HepG2 (cell line): ENCODE data around the gene CD248. TPM values are rescaled to one million over a fixed set of nuclear protein-coding genes. Genes with fewer than 3 reads are reported as not detected.

Source experiments
- ATAC-seq: fragments of 200-7000 bp; cut with Tn5 transposase; 3 replicates; pipeline ENCODE4 v1.9.1; 2020; ENCODE audit warnings: mild to moderate bottlenecking, moderate library complexity
- BruUV-seq: library from RNA; stranded (reverse); fragments of 400-500 nt; replicated peaks from 2 replicates; lab custom pipeline; 2021; lab: Mats Ljungman, UMichigan
- CTCF ChIA-PET: fragments of 300-600 bp; formaldehyde crosslinking; extraction: SDS; loops from one replicate; lab custom pipeline; 2021; ENCODE audit warnings: low total read pairs, inconsistent platforms, low intra/inter-chr PET ratio; lab: Yijun Ruan, JAX
- POLR2A ChIA-PET: fragments of 350-600 bp; sonication (Branson Sonifier 250); formaldehyde crosslinking; loops from one replicate; lab custom pipeline; 2020; ENCODE audit warnings: antibody characterized with exemption, inconsistent platforms; lab: Yijun Ruan, JAX
- DNase-seq: peaks from one replicate; pipeline ENCODE4 v3.0.0-alpha.2; 2015; ENCODE audit warnings: low spot score
- FAIRE-seq: peaks from 3 replicates; lab custom pipeline; 2011; peaks lifted over from hg19 to GRCh38; lab: Jason Lieb, UNC
- H2AFZ ChIP-seq: one replicate; pipeline ENCODE4 v1.6.1; 2011; ENCODE audit warnings: low read length, inconsistent platforms
- H3K27ac ChIP-seq: fragments of 300-600 bp; 3 replicates; pipeline ENCODE4 v1.8.0; 2011; ENCODE audit warnings: mixed run types, mild to moderate bottlenecking, mixed read lengths, low read length, inconsistent platforms; ENCODE audit not compliant: insufficient read depth; ENCODE audit errors: extremely low read length
- H3K27me3 ChIP-seq, 2 experiments: fragments of 200-600 bp in 1 of 2; 2 replicates in 1 of 2; 3 replicates in 1 of 2; pipeline versions ENCODE4 v1.6.0 to v1.8.0; 2011; ENCODE audit warnings: low read length in 2 of 2, mild to moderate bottlenecking in 2 of 2, moderate library complexity in 2 of 2, inconsistent platforms in 1 of 2; ENCODE audit not compliant: insufficient read depth in 2 of 2, control insufficient read depth in 1 of 2
- H3K36me3 ChIP-seq, 2 experiments: fragments of 200-600 bp in 1 of 2; replicated peaks in 1 of 2; 2 replicates in 1 of 2; 3 replicates in 1 of 2; pipeline versions ENCODE4 v1.5.1 to v1.8.0; 2011; ENCODE audit warnings: low read length in 2 of 2, inconsistent platforms in 1 of 2; ENCODE audit not compliant: insufficient read depth in 2 of 2, control insufficient read depth in 1 of 2
- H3K4me1 ChIP-seq: 2 replicates; pipeline ENCODE4 v1.5.1; 2012; ENCODE audit warnings: low read length, inconsistent platforms; ENCODE audit not compliant: insufficient read depth
- H3K4me2 ChIP-seq: 2 replicates; pipeline ENCODE4 v1.6.0; 2011; ENCODE audit warnings: low read depth, low read length, inconsistent platforms
- H3K4me3 ChIP-seq, 3 experiments: fragments of 200-600 bp in 1 of 3; sonication (generic), shearing (Covaris generic) in 1 of 3; replicated peaks in 1 of 3; 2 replicates each; pipeline ENCODE4 v1.5.1; 2011 to 2016; ENCODE audit warnings: low read length in 3 of 3, inconsistent platforms in 2 of 3, low read depth in 2 of 3, mild to moderate bottlenecking in 2 of 3, control low read depth in 1 of 3, mixed read lengths in 1 of 3; ENCODE audit not compliant: insufficient read depth in 1 of 3
- H3K79me2 ChIP-seq: one replicate; pipeline ENCODE4 v1.6.1; 2011; ENCODE audit warnings: low read length, inconsistent platforms; ENCODE audit not compliant: insufficient read depth
- H3K9ac ChIP-seq: 2 replicates; pipeline ENCODE4 v1.6.0; 2011; ENCODE audit warnings: mild to moderate bottlenecking, low read depth, low read length, inconsistent platforms; ENCODE audit not compliant: insufficient read depth
- H3K9me3 ChIP-seq: 2 replicates; pipeline ENCODE4 v1.5.1; 2012; ENCODE audit warnings: mild to moderate bottlenecking, low read length
- H4K20me1 ChIP-seq: 2 replicates; pipeline ENCODE4 v1.6.0; 2011; ENCODE audit warnings: inconsistent platforms, mild to moderate bottlenecking, low read length, moderate library complexity; ENCODE audit not compliant: insufficient read depth
- ESRRA ChIP-seq: sonication (generic); formaldehyde crosslinking; IDR thresholded peaks from 2 replicates; pipeline ENCODE4 v1.5.1; 2020; ENCODE audit warnings: mild to moderate bottlenecking, low read depth, missing genetic modification reagents
- HNRNPH1 ChIP-seq: fragments of 200-400 bp; formaldehyde crosslinking; optimal IDR thresholded peaks from 2 replicates; pipeline ENCODE3; 2017; ENCODE audit warnings: mild to moderate bottlenecking, low read depth, low read length
- MAFF ChIP-seq: IDR thresholded peaks from 2 replicates; pipeline ENCODE4 v1.6.1; 2011; ENCODE audit warnings: low read depth, low read length, improper control_type of control experiment
- MAFK ChIP-seq, 2 experiments: IDR thresholded peaks in 1 of 2; conservative IDR thresholded peaks in 1 of 2; 2 replicates each; pipeline ENCODE4 v1.6.1; 2011; ENCODE audit warnings: improper control_type of control experiment in 2 of 2, low read length in 2 of 2
- SALL2 ChIP-seq: sonication (generic); formaldehyde crosslinking; IDR thresholded peaks from 2 replicates; pipeline ENCODE4 v1.8.1; 2023; ENCODE audit warnings: mild to moderate bottlenecking, missing genetic modification reagents, inconsistent platforms
- ZNF362 ChIP-seq: sonication (generic); formaldehyde crosslinking; IDR thresholded peaks from 2 replicates; pipeline ENCODE4 v1.4.0; 2020; ENCODE audit warnings: missing genetic modification reagents, mild to moderate bottlenecking, borderline replicate concordance
- ZNF629 ChIP-seq: sonication (generic); formaldehyde crosslinking; conservative IDR thresholded peaks from 2 replicates; pipeline ENCODE4 v1.5.0; 2020; ENCODE audit warnings: missing genetic modification reagents
- ZNF672 ChIP-seq: sonication (generic); formaldehyde crosslinking; IDR thresholded peaks from 2 replicates; pipeline ENCODE4 v1.8.1; 2022; ENCODE audit warnings: missing genetic modification reagents
- WGBS: methylation state at CpG from one replicate; pipeline ENCODE4 v1.1.6; 2017; ENCODE audit warnings: low lambda C conversion rate; 5-methylcytosine and 5-hydroxymethylcytosine counted together
- in situ Hi-C: cut with HindIII; loops from 2 replicates; pipeline ENCODE4 v1.10.0; 2017; ENCODE audit warnings: low pct_unique_long_range_greater_than_20kb; ENCODE audit not compliant: extremely low pct_ligation_motif_present
- intact Hi-C: fragments of 100-400 bp; cut with micrococcal nuclease; formaldehyde crosslinking; loops from one replicate; pipeline ENCODE4 v1.10.0; 2022; ENCODE audit not compliant: unreplicated experiment
- polyA plus RNA-seq, 8 experiments: library from polyadenylated mRNA; depleted of rRNA in 3 of 8; stranded (reverse) in 7 of 8; unstranded in 1 of 8; fragments of >200 nt; fragmentation: Illumina TruSeq in 4 of 8; extraction: Trizol in 4 of 8; gene quantifications; 2 replicates each; pipeline versions ENCODE4 v1.2.1 to v1.2.3, GENCODE V29; 2011 to 2016; ENCODE audit warnings: low read depth in 4 of 8, missing spikeins in 1 of 8, mixed read lengths in 1 of 8; ENCODE audit not compliant: insufficient read depth in 1 of 8
- total RNA-seq, 5 experiments: library from RNA; depleted of rRNA; stranded (reverse); fragments of >200 nt; fragmentation: Illumina TruSeq; extraction: Trizol; gene quantifications; 2 replicates each; pipeline ENCODE4 v1.2.3, GENCODE V29; 2016; ENCODE audit warnings: low read depth in 1 of 5

CD248 gene
- total and polyA plus RNA-seq, 2 of the 13 experiments (the other 11 are each of a cell fraction or from before 2014, with no cell fraction given) = 0.25 to 0.35 TPM

DNA sequence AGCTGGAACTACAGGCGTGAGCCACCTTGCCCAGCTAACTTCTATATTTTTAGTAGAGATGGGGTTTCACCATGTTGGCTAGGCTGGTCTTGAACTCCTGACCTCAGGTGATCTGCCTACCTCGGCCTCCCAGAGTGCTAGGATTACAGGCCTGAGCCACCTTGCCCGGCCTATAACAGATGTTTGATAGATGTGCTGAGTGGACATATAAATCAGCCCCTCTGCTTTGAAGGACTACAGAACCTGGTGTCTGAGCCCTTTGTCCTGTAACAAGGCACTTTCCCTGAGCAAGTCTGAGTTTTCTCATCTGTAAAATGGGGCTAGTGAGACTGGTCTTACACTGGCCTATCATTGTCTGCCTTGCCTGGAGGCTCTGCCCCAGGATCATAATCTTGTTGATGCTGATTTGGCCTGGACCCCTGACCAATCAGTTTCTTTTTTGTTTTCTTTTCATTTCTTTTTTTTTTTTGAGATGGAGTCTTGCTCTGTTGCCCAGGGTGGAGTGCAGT, 12.4 kb upstream of the CD248 start:
- ATAC-seq (no peak), FAIRE-seq (no peak), DNase-seq (no peak)
- H3K4me3 ChIP-seq = peak overlapping the region in 1 of 3 experiments; percentile 76; a peak in 2 of 6 replicates
- peaks cover 57% of the 10 kb centered on the region for H3K4me1 ChIP-seq
- no peak overlapping the region for H2AFZ ChIP-seq
- H3K27ac ChIP-seq = no peak overlapping the region
- POLR2A ChIA-PET = interaction anchor here (0.9 to 4.0 kb wide), 3 partner anchors 12 to 40 kb away, joined by 3 to 35 read pairs (median 3); partner anchors contain the start of genes CD248 and YIF1A
- H3K27me3 ChIP-seq = peaks cover 0 to 17% of the 10 kb centered on the region in 2 experiments; a peak in 3 of 5 replicates
- H3K36me3 ChIP-seq = no peaks in the 10 kb centered on the region
- no TSS peak for BruUV-seq
- H3K4me2 ChIP-seq = peak overlapping the region; percentile 100; the same call in 1 of the 2 replicates
- CTCF ChIA-PET = interaction anchor here (1.0 to 3.4 kb wide), 5 partner anchors 8 to 107 kb away, joined by 3 to 68 read pairs (median 7); no protein-coding TSS in a partner anchor
- 62% methylated on average over 3 of the region's 3 CpGs for WGBS
- H3K9me3 ChIP-seq = no peaks in the 10 kb centered on the region
- in situ Hi-C loops = loop anchor here (5.0 kb wide), 1 partner anchor 37 kb away; the partner anchor contains the start of gene TMEM151A
- intact Hi-C loops = loop anchor here (5.0 kb wide), 1 partner anchor 547 kb away; the partner anchor contains the start of gene AP5B1
- no peaks in the 10 kb centered on the region for H3K79me2 ChIP-seq
- no peaks in the 10 kb centered on the region for H4K20me1 ChIP-seq
- no peak overlapping the region for H3K9ac ChIP-seq
- TF ChIP-seq MAFF (peak; percentile 78), ZNF672 (CRISPR knock-in tag) (no peak), ZNF362 (0 out of 2 replicates have a peak, but pooled peaks have one; percentile 2), ESRRA (no peak), MAFK (conservative IDR thresholded peaks at IDR 0.05 in 1 of 2, IDR thresholded peaks at IDR 0.05 in 1 of 2; ENCODE audit: low read length in 2 of 2) (peak; percentile 77 to 83), SALL2 (CRISPR knock-in tag) (no peak), ZNF629 (CRISPR knock-in tag) (peak; percentile 52), HNRNPH1 (no peak)
